NOMO-1 treated with dmso at 0.1 percent for 144 hours (cell line): ENCODE results near the gene PLA2G2A.
"Not testable (repeated sequence)": the region's sequence is repeated elsewhere in the genome, so short reads cannot be mapped to it uniquely, and the experiment has no call there.

ENCODE experiments used
- DNase-seq: peaks from one replicate; lab custom pipeline; 2025; ENCODE audit not compliant: unreplicated experiment; lab: John Stamatoyannopoulos, UW

PLA2G2A gene

DNA sequence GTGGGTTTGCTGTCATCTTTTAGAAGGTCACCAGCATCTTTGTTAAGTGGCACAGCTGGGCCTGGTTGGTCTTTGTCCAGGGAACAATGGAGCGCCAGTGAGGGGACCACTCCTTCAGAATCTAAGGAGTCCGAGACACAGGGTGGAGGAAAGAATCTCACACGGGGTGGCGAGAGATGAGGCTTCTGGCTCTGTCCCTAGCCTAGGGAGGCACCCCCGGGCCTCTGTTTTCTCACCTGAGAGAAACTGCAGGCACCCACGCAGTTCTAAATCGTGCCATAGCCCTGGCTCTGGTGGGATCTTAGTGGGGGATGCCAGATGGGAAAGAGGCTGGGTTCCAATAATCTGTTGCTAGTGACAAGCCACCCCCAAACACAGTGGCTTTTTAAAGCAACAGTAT, 45.1 kb downstream of the PLA2G2A start:
- DNase-seq = no peak

DNA sequence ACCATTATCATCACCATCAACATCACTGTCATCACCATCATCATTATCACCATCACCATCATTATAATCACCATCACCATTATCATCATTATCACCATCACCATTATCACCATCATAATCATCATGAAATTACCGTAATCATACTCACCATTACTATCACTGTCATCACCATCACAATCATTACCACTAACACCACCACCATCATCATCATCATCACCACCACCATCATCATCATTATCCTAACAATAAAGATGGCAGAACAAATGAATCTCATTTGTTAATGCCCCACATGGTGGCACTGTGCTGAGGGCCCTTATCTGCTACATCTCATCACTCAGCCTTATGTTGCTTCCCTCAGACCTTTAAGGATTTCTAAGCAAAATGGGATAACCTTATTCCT, 46.6 kb downstream of the PLA2G2A start:
- no peak for DNase-seq

- not testable (repeated sequence) for DNase-seq
Observed at GRCh38 chr1:19927130-19927421, 52.3 kb downstream of the PLA2G2A start.

- DNase-seq = no peak
Observed at GRCh38 chr1:19926296-19927129, 52.9 kb downstream of the PLA2G2A start.
